PC-3 (cell line): ENCODE results near the gene CARD19. TPM values are rescaled to one million over a fixed set of nuclear protein-coding genes. Genes with fewer than 3 reads are reported as not detected.

Source experiments
- ATAC-seq: fragments of 200-7000 bp; cut with Tn5 transposase; 2 replicates; pipeline ENCODE4 v1.9.1; 2020; ENCODE audit warnings: mild to moderate bottlenecking, moderate library complexity
- BruUV-seq: library from RNA; stranded (reverse); fragments of 400-500 nt; replicated peaks from 2 replicates; lab custom pipeline; 2021; lab: Mats Ljungman, UMichigan
- CTCF ChIA-PET: fragments of 300-600 bp; sonication (Branson Sonifier 250); formaldehyde crosslinking; loops from one replicate; lab custom pipeline; 2022; ENCODE audit warnings: antibody characterized with exemption; lab: Charles Lee
- POLR2A ChIA-PET: fragments of 300-600 bp; sonication (Branson Sonifier 250); formaldehyde crosslinking; loops from one replicate; lab custom pipeline; 2022; ENCODE audit warnings: antibody characterized with exemption; ENCODE audit not compliant: unreplicated experiment; lab: Charles Lee
- DNase-seq: peaks from one replicate; pipeline ENCODE4 v3.0.0-alpha.2; 2015
- H2AFZ ChIP-seq: fragments of 300-600 bp; sonication (generic); 2 replicates; pipeline ENCODE4 v1.6.0; 2016; ENCODE audit warnings: antibody characterized with exemption, low read length
- H3F3A ChIP-seq: fragments of 300-600 bp; sonication (generic); one replicate; pipeline ENCODE4 v1.6.0; 2017; ENCODE audit warnings: antibody characterized with exemption, low read length, control low read depth, mild to moderate bottlenecking; ENCODE audit not compliant: unreplicated experiment
- H3K27ac ChIP-seq: fragments of 300-600 bp; sonication (generic); 2 replicates; pipeline ENCODE4 v1.5.1; 2016; ENCODE audit warnings: mild to moderate bottlenecking, low read length
- H3K27me3 ChIP-seq: fragments of 300-600 bp; sonication (generic); 2 replicates; pipeline ENCODE4 v1.6.1; 2016; ENCODE audit warnings: low read length, mixed read lengths
- H3K36me3 ChIP-seq: fragments of 300-600 bp; sonication (generic); 2 replicates; pipeline ENCODE4 v1.6.1; 2016; ENCODE audit warnings: low read depth, mixed run types, low read length, mixed read lengths
- H3K4me1 ChIP-seq: fragments of 300-600 bp; sonication (generic); 2 replicates; pipeline ENCODE4 v1.5.1; 2016; ENCODE audit warnings: low read length; ENCODE audit not compliant: insufficient read depth
- H3K4me2 ChIP-seq: fragments of 300-600 bp; sonication (generic); 2 replicates; pipeline ENCODE4 v1.6.0; 2016; ENCODE audit warnings: low read length
- H3K4me3 ChIP-seq: fragments of 300-600 bp; sonication (generic); 2 replicates; pipeline ENCODE4 v1.5.1; 2016; ENCODE audit warnings: mild to moderate bottlenecking, low read length, mixed read lengths
- H3K79me2 ChIP-seq: fragments of 300-600 bp; sonication (generic); 2 replicates; pipeline ENCODE4 v1.6.1; 2017; ENCODE audit warnings: low read length, mixed read lengths
- H3K9ac ChIP-seq: fragments of 300-600 bp; sonication (generic); 2 replicates; pipeline ENCODE4 v1.6.0; 2016; ENCODE audit warnings: mild to moderate bottlenecking, low read length
- H3K9me2 ChIP-seq: fragments of 300-600 bp; sonication (generic); replicated peaks from 2 replicates; pipeline ENCODE4 v1.6.1; 2016; ENCODE audit warnings: mixed run types, low read length, mixed read lengths
- H3K9me3 ChIP-seq: fragments of 300-600 bp; sonication (generic); 2 replicates; pipeline ENCODE4 v1.6.1; 2016; ENCODE audit warnings: low read length, mixed read lengths
- H4K20me1 ChIP-seq: fragments of 300-600 bp; sonication (generic); 2 replicates; pipeline ENCODE4 v1.6.1; 2016; ENCODE audit warnings: low read length, mixed read lengths
- CTCF ChIP-seq: fragments of 300-600 bp; sonication (generic); conservative IDR thresholded peaks from 2 replicates; pipeline ENCODE4 v1.5.1; 2017; ENCODE audit warnings: antibody characterized with exemption, low read depth, mild to moderate bottlenecking, low read length
- EZH2 ChIP-seq: fragments of 300-600 bp; sonication (generic); IDR thresholded peaks from one replicate; pipeline ENCODE4 v1.6.1; 2017; ENCODE audit warnings: antibody characterized with exemption, mild to moderate bottlenecking, low read length; ENCODE audit not compliant: unreplicated experiment
- EZH2phosphoT487 ChIP-seq: fragments of 300-600 bp; sonication (generic); IDR thresholded peaks from 2 replicates; pipeline ENCODE4 v1.6.1; 2018; ENCODE audit warnings: mild to moderate bottlenecking, antibody characterized with exemption, low read length, borderline replicate concordance
- intact Hi-C: fragments of 100-400 bp; cut with micrococcal nuclease; formaldehyde crosslinking; loops from 2 replicates; pipeline ENCODE4 v1.9.0; 2023
- total RNA-seq: library from RNA; depleted of rRNA; stranded (reverse); fragments of >200 nt; gene quantifications from 2 replicates; pipeline ENCODE4 v1.2.3, GENCODE V29; 2014

CARD19 gene
- total RNA-seq, 1 experiment from 2014 or later: 68.6 TPM

GRCh38 chr9:93049491-93049890, 46.5 kb upstream of the CARD19 start:
- Histone ChIP-seq H3K27me3 (no peaks in the 10 kb centered on the region), H3K9me3 (no peaks in the 10 kb centered on the region), H4K20me1 (no peaks in the 10 kb centered on the region), H3K79me2 (no peaks in the 10 kb centered on the region), H3K9ac (no peak overlapping the region), H3K4me3 (no peak overlapping the region), H3K9me2 (no peaks in the 10 kb centered on the region), H2AFZ (no peak overlapping the region), H3K27ac (no peak overlapping the region), H3K4me2 (no peak overlapping the region), H3F3A (no peaks in the 10 kb centered on the region), H3K36me3 (no peaks in the 10 kb centered on the region), H3K4me1 (no peaks in the 10 kb centered on the region)
- no peak for DNase-seq
- TF ChIP-seq EZH2phosphoT487: no peak
- TF ChIP-seq CTCF: no peak
- no peak for TF ChIP-seq EZH2
- ChIA-PET CTCF (no interaction called here), POLR2A (no interaction called here)
- intact Hi-C loops: no loop called here
- BruUV-seq: no TSS peak
- no peak for ATAC-seq

- Histone ChIP-seq H2AFZ (no peak overlapping the region), H3K4me3 (no peak overlapping the region), H3K27ac (no peak overlapping the region), H3F3A (no peaks in the 10 kb centered on the region), H4K20me1 (no peaks in the 10 kb centered on the region), H3K9ac (no peak overlapping the region), H3K4me2 (no peak overlapping the region), H3K4me1 (no peaks in the 10 kb centered on the region), H3K79me2 (no peaks in the 10 kb centered on the region), H3K9me3 (no peaks in the 10 kb centered on the region), H3K36me3 (no peaks in the 10 kb centered on the region), H3K9me2 (no peaks in the 10 kb centered on the region), H3K27me3 (no peaks in the 10 kb centered on the region)
- intact Hi-C loops: no loop called here
- ATAC-seq: no peak
- no TSS peak for BruUV-seq
- CTCF ChIA-PET: no interaction called here
- no peak for DNase-seq
- POLR2A ChIA-PET: no interaction called here
- TF ChIP-seq EZH2 (no peak), CTCF (no peak), EZH2phosphoT487 (no peak)
These were observed 45.8 kb upstream of the CARD19 start for GRCh38 chr9:93050231-93050630.

- Histone ChIP-seq H4K20me1 (no peaks in the 10 kb centered on the region), H3K9me3 (no peaks in the 10 kb centered on the region), H3F3A (no peaks in the 10 kb centered on the region), H3K36me3 (no peaks in the 10 kb centered on the region), H2AFZ (no peak overlapping the region), H3K9ac (no peak overlapping the region), H3K79me2 (no peaks in the 10 kb centered on the region), H3K27ac (no peak overlapping the region), H3K27me3 (no peaks in the 10 kb centered on the region), H3K4me3 (no peak overlapping the region), H3K4me1 (no peaks in the 10 kb centered on the region), H3K4me2 (no peak overlapping the region), H3K9me2 (no peaks in the 10 kb centered on the region)
- ChIA-PET POLR2A (interaction anchor here (0.5 kb wide), 1 partner anchor 238 kb away, joined by 3 read pairs; no protein-coding TSS in a partner anchor), CTCF (no interaction called here)
- intact Hi-C loops: no loop called here
- DNase-seq (no peak), ATAC-seq (no peak)
- BruUV-seq: no TSS peak
- TF ChIP-seq CTCF: no peak
- TF ChIP-seq EZH2: no peak
- TF ChIP-seq EZH2phosphoT487: no peak
These were observed 44.3 kb upstream of the CARD19 start for GRCh38 chr9:93051680-93052089.
